Omental fat pad (tissue), 4 donors: ENCODE results near the gene PIK3R5. TPM values are rescaled to one million over a fixed set of nuclear protein-coding genes. Genes with fewer than 3 reads are reported as not detected.

Experiments used
- ATAC-seq: fragments of 150-250 bp; one replicate; pipeline ENCODE4 v1.9.1; 2016; ENCODE audit warnings: mild to moderate bottlenecking, moderate library complexity; ENCODE audit not compliant: low FRiP score
- DNase-seq: peaks from one replicate; pipeline ENCODE4 v3.0.0-alpha.2; 2019; ENCODE audit warnings: low spot score
- total RNA-seq, 4 donors: library from RNA; depleted of rRNA; stranded (reverse); fragments of >200 nt; gene quantifications; one replicate each; pipeline ENCODE4 v1.1.0, GENCODE V29; 2016
- TF ChIP-seq, protein P1 (sequence below), 3 donors: fragments of 450-650 bp; IDR thresholded peaks; one replicate each; pipeline ENCODE4 v1.5.1; 2016 to 2017; ENCODE audit warnings: antibody characterized with exemption in 3 of 3, mild to moderate bottlenecking in 3 of 3, moderate library complexity in 2 of 3

PIK3R5 gene
- total RNA-seq, 4 donors from 2014 or later = 18.9 to 60.2 (median 37.8) TPM

DNA sequence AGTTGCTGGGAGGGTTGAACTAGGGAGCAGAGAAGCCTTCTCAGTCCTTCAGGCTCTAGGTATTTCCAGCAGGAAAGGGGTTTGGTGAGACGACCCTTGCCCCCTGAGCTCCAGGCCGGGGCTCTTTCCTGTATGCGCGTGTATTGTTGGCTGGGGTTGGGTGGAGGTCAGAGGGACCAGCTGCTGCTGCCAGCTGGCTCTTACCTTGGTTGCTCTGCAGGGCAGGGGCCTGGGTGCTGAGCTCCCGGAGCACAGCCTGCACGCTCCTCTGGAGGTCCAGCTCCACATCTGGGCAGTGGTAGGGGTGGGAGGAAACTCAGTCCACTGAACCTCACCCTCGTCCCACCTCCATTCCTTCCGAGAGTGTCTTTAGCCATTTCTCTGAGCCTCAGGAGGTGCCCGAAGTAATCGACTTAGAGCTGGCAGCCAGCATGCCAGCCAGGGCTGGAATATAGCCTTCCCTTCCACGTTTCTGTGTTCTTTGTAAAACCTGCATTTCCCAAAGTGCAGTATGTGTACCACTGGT is 126.0 kb downstream of the PIK3R5 start:
- DNase-seq = no peak
- TF ChIP-seq, protein P1, sequence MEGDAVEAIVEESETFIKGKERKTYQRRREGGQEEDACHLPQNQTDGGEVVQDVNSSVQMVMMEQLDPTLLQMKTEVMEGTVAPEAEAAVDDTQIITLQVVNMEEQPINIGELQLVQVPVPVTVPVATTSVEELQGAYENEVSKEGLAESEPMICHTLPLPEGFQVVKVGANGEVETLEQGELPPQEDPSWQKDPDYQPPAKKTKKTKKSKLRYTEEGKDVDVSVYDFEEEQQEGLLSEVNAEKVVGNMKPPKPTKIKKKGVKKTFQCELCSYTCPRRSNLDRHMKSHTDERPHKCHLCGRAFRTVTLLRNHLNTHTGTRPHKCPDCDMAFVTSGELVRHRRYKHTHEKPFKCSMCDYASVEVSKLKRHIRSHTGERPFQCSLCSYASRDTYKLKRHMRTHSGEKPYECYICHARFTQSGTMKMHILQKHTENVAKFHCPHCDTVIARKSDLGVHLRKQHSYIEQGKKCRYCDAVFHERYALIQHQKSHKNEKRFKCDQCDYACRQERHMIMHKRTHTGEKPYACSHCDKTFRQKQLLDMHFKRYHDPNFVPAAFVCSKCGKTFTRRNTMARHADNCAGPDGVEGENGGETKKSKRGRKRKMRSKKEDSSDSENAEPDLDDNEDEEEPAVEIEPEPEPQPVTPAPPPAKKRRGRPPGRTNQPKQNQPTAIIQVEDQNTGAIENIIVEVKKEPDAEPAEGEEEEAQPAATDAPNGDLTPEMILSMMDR (IDR thresholded peaks at IDR 0.05) = no peak
- no peak for ATAC-seq

DNA sequence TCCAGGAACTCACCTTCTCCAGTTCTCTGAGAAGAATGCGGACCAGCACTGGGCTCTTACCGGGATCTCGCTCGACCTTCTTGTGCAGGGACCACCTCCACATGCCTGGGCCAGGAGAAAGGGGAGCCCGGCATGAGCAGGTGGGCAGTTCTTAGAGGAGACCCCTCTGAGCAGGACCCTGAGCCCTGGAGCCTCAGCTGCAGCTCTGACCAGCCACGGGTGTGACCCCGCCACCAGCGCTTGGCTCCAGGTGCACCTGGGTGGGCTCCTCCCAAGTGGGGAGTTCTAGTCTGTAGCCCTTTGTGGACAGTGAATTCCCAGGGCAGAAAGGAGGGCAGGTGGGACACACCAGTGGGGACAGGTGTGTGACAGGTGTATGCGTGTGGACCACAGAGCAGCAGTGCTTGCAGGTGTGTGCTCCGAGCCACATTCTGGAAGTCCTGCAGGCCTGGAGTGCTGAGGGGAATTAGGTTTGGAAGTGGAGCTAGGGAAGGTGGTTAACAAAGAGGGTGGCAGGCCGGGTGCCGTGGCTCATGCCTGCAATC is 126.9 kb downstream of the PIK3R5 start:
- no peak for DNase-seq
- TF ChIP-seq, protein P1 (IDR thresholded peaks at IDR 0.05) = no peak
- ATAC-seq = no peak

DNA sequence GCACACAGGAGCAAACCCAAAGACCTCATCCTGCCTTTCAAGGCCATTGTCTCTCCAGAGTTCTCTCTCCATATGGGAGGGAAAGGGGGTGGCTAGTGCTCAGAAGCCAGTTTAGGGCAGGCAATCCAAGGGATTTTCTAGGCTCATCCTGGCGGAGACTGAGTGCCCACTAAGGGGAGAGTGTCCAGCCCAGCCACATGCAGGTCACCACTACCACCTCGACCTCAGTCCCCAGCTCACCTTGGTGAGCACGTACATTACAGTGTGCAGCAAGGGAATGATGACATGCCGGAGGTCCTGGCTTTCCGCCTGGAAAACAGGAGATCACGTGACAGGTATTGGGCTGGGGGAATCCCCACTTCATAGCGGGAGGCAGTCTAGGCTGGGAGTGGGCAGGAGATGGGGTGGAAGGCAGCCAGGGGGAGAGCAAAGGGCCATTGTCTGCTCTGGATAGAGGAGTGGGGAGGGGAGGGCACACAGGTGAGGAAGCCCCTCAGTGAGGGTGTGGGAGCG is 127.9 kb downstream of the PIK3R5 start:
- ATAC-seq = no peak
- DNase-seq = no peak
- TF ChIP-seq, protein P1 (IDR thresholded peaks at IDR 0.05) = no peak

DNA sequence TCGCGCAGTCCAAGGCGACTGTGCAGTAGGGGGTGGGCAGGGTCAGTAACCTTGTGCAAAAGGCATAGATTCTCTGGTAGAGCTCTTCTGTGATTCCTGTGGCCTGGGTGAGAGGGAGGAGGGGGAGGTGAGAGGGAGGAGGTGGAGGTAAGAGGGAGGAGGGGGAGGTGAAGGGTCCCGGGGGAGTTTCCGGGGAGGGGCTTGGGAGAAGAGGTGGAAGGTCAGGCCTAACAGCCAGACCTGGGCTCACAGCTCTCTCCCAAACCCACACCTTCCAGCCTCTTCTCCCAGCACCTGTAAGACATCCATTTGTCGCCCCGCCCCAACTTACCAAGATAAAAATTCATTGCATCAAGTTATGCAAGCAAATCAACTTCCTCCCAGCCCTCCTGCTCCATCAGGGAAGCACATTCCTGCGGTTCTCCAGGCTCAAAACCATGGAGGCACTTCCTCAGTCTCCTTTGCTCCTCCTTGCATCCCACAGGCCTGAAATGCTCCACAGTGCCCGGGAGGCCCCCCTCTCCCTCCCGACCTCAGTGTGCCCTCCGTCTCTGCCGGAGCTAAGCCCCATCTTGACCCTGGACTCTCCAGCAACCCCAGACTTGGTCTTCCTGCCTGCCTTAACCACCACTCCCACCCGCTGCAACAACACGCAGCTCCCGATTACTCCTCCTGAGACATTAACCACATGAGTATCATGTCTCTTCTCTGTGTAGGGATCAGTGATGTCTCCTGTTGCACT is 128.5 kb downstream of the PIK3R5 start:
- TF ChIP-seq, protein P1 (IDR thresholded peaks at IDR 0.05) = no peak
- DNase-seq = no peak
- ATAC-seq = no peak

DNA sequence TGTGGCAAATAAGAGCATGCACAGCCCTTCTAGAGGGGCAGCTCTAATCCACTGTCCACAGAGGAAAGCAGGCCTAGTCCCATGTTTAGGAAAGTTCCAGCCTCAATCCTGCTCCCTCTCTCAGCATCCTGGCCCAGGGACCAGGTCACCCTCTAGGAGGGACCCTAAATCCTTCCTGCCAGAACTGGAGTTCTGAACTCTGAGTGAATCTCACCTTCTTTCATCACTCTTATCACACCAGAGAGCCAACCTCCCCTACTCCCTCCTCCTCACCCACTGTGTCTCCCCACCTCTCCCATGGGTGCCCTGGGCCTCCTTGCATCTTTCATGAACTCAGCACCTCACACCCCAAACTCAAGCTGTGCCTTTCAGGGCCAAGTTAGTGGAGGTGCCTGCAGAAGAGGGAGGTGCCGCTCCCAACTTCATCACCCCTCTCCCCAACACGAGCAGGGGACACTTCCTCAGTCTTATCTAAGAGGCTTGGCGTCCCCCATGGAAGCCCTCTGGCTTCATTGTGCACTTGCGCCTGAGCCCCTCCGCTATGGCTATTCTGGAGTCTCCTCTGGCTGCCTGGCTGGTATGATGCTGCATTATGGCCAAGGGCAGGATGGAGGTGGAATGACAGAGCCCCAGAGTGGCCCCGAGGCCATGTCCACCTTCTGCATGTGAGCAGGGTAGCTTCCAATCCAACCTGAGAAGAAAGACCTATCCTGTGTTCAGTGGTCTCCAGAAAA is 129.7 kb downstream of the PIK3R5 start:
- TF ChIP-seq, protein P1 (IDR thresholded peaks at IDR 0.05) = no peak
- no peak for ATAC-seq
- DNase-seq = no peak

DNA sequence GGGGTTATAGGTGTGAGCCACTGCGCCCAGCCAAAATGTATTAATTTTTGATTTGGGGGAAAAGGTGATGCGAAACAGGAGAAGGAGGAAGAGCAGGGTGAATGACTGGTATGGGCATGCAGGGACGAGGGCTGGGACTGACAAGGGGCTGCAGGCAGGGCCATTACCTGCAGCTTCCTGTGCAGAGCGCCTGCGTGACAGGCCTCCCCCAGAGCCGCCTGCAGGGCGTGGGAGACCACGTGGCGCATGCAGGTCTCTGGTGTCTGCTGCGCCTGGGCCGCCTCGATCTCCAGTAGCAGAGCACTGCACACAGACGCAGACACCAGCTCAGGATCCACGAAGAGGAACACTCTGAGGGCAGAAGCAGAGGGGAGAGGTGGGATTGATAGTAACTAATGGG is 130.4 kb downstream of the PIK3R5 start:
- ATAC-seq = no peak
- TF ChIP-seq, protein P1 (IDR thresholded peaks at IDR 0.05) = no peak
- no peak for DNase-seq
